UCSD-AML1 (cell line): ENCODE measurements around the gene BDH1.
"Not testable (repeated sequence)": the region's sequence is repeated elsewhere in the genome, so short reads cannot be mapped to it uniquely, and the experiment has no call there.

ENCODE experiments used
- DNase-seq: peaks from one replicate; lab custom pipeline; 2025; ENCODE audit not compliant: unreplicated experiment; lab: John Stamatoyannopoulos, UW

BDH1 gene

GRCh38 chr3:197490098-197491058, 65.4 kb downstream of the BDH1 start:
- no peak for DNase-seq

- DNase-seq, result no peak
Measured at GRCh38 chr3:197487911-197488391, 67.8 kb downstream of the BDH1 start.

GRCh38 chr3:197486861-197487260, 68.9 kb downstream of the BDH1 start:
- no peak for DNase-seq

GRCh38 chr3:197485143-197485542, 70.6 kb downstream of the BDH1 start:
- DNase-seq, result no peak

GRCh38 chr3:197484204-197484901, 71.4 kb downstream of the BDH1 start:
- DNase-seq, result no peak

GRCh38 chr3:197482001-197482400, 73.8 kb downstream of the BDH1 start:
- no peak for DNase-seq

GRCh38 chr3:197480320-197480719, 75.4 kb downstream of the BDH1 start:
- DNase-seq, result no peak

- no peak for DNase-seq
Measured at GRCh38 chr3:197478746-197479668, 76.8 kb downstream of the BDH1 start.

GRCh38 chr3:197477816-197478215, 78.0 kb downstream of the BDH1 start:
- not testable (repeated sequence) for DNase-seq

- no peak for DNase-seq
Measured at GRCh38 chr3:197475997-197476525, 79.7 kb downstream of the BDH1 start.

- no peak for DNase-seq
Measured at GRCh38 chr3:197475514-197475913, 80.3 kb downstream of the BDH1 start.

GRCh38 chr3:197472151-197472550, 83.6 kb downstream of the BDH1 start:
- DNase-seq, result no peak

GRCh38 chr3:197471221-197472010, 84.4 kb downstream of the BDH1 start:
- no peak for DNase-seq

- no peak for DNase-seq
Measured at GRCh38 chr3:197468866-197469382, 86.8 kb downstream of the BDH1 start.

GRCh38 chr3:197468167-197468566, 87.6 kb downstream of the BDH1 start:
- DNase-seq, result no peak

GRCh38 chr3:197466586-197467399, 89.0 kb downstream of the BDH1 start:
- no peak for DNase-seq

- DNase-seq, result no peak
Measured at GRCh38 chr3:197465996-197466549, 89.7 kb downstream of the BDH1 start.

- no peak for DNase-seq
Measured at GRCh38 chr3:197465197-197465995, 90.4 kb downstream of the BDH1 start.
